OCI-LY7 (cell line): ENCODE measurements around the gene ANKRD33B. TPM values are rescaled to one million over a fixed set of nuclear protein-coding genes. Genes with fewer than 3 reads are reported as not detected.

Experiments
- BruUV-seq: library from RNA; stranded (reverse); fragments of 400-500 nt; replicated peaks from 2 replicates; lab custom pipeline; 2021; lab: Mats Ljungman, UMichigan
- CTCF ChIA-PET: fragments of 300-600 bp; sonication (Branson Sonifier 250); formaldehyde crosslinking; loops from one replicate; lab custom pipeline; 2022; ENCODE audit warnings: antibody characterized with exemption; ENCODE audit not compliant: unreplicated experiment; lab: Charles Lee
- POLR2A ChIA-PET: fragments of 300-600 bp; sonication (Branson Sonifier 250); formaldehyde crosslinking; loops from one replicate; lab custom pipeline; 2022; ENCODE audit warnings: antibody characterized with exemption; lab: Charles Lee
- DNase-seq: peaks from one replicate; pipeline ENCODE4 v3.0.0-alpha.2; 2015; ENCODE audit warnings: low spot score
- H2AFZ ChIP-seq: fragments of 200-600 bp; sonication (generic), shearing (Covaris generic); 2 replicates; pipeline ENCODE4 v1.6.1; 2014; ENCODE audit warnings: mild to moderate bottlenecking, antibody characterized with exemption, low read length, moderate library complexity
- H3K27ac ChIP-seq: fragments of 200-600 bp; sonication (generic); 2 replicates; pipeline ENCODE4 v1.5.1; 2014; ENCODE audit warnings: mixed run types, low read depth, mild to moderate bottlenecking, moderate library complexity, low read length, inconsistent platforms; ENCODE audit not compliant: poor library complexity, severe bottlenecking
- H3K36me3 ChIP-seq: fragments of 200-600 bp; sonication (generic); 2 replicates; pipeline ENCODE4 v1.6.1; 2014; ENCODE audit warnings: mild to moderate bottlenecking, antibody characterized with exemption, low read length, moderate library complexity, mixed read lengths; ENCODE audit not compliant: insufficient read depth
- H3K4me1 ChIP-seq: fragments of 200-600 bp; sonication (generic); 2 replicates; pipeline ENCODE4 v1.5.1; 2014; ENCODE audit warnings: mild to moderate bottlenecking, low read length; ENCODE audit not compliant: insufficient read depth, poor library complexity, severe bottlenecking
- H3K4me2 ChIP-seq: fragments of 200-600 bp; sonication (generic); 2 replicates; pipeline ENCODE4 v1.6.1; 2014; ENCODE audit warnings: mild to moderate bottlenecking, low read length
- H3K4me3 ChIP-seq: fragments of 200-600 bp; sonication (generic); 2 replicates; pipeline ENCODE4 v1.5.1; 2014; ENCODE audit warnings: mild to moderate bottlenecking, low read depth, low read length; ENCODE audit not compliant: poor library complexity, severe bottlenecking
- H3K79me2 ChIP-seq: fragments of 200-600 bp; sonication (generic); 2 replicates; pipeline ENCODE4 v1.6.1; 2016; ENCODE audit warnings: low read depth, mild to moderate bottlenecking, low read length, moderate library complexity, mixed read lengths; ENCODE audit not compliant: insufficient read depth
- H3K9me2 ChIP-seq: fragments of 200-600 bp; sonication (generic); 2 replicates; pipeline ENCODE4 v1.6.1; 2016; ENCODE audit warnings: mild to moderate bottlenecking, low read length, mixed read lengths; ENCODE audit not compliant: insufficient read depth
- H3K9me3 ChIP-seq: fragments of 200-600 bp; sonication (generic); 2 replicates; pipeline ENCODE4 v1.6.1; 2014; ENCODE audit warnings: mild to moderate bottlenecking, mixed run types, low read length, mixed read lengths
- H4K20me1 ChIP-seq: fragments of 200-600 bp; sonication (generic); 2 replicates; pipeline ENCODE4 v1.6.1; 2014; ENCODE audit warnings: mild to moderate bottlenecking, antibody characterized with exemption, low read length, moderate library complexity, mixed read lengths; ENCODE audit not compliant: insufficient read depth
- EZH2phosphoT487 ChIP-seq: fragments of 200-600 bp; sonication (generic); IDR thresholded peaks from 2 replicates; pipeline ENCODE4 v1.6.1; 2018; ENCODE audit warnings: low read depth, borderline replicate concordance, mild to moderate bottlenecking, mixed run types, antibody characterized with exemption, low read length, moderate library complexity, mixed read lengths
- intact Hi-C: fragments of 100-400 bp; cut with micrococcal nuclease; formaldehyde crosslinking; loops from one replicate; pipeline ENCODE4 v1.10.0; 2022; ENCODE audit not compliant: unreplicated experiment
- total RNA-seq, 2 experiments: library from RNA; depleted of rRNA in 1 of 2; stranded (reverse); fragments of >200 nt in 1 of 2; shearing (Covaris generic) in 1 of 2; gene quantifications; 2 replicates each; pipeline ENCODE4 v1.2.3, GENCODE V29; 2014 to 2022
- TF ChIP-seq, protein P1 (sequence below): fragments of 200-600 bp; sonication (generic); conservative IDR thresholded peaks from 2 replicates; pipeline ENCODE4 v1.5.1; 2014; ENCODE audit warnings: mild to moderate bottlenecking, antibody characterized with exemption, low read length, moderate library complexity, mixed read lengths

The ANKRD33B gene
- total RNA-seq, 2 experiments from 2014 or later: 5.6 to 11.4 TPM

DNA sequence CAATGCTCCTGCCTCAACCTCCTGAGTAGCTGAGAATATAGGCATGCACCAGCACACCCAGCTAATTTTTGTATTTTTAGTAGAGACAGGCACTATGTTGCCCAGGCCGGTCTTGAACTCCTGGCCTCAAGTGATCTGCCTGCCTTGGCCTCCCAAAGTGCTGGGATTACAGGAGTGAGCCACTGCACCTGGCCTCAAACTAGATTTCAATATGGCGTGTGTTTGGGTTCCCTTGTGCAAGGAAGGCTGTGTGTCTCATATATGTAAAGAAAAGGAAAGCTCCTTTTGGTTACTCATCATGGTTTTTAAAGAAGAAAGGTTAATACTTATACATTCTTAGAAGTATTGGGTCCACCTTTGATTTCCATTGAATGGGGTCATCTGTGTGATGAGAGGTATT is 70.7 kb downstream of the ANKRD33B start:
- Histone ChIP-seq H3K4me3 (no peak overlapping the region), H3K4me1 (peaks cover 53% of the 10 kb centered on the region)

DNA sequence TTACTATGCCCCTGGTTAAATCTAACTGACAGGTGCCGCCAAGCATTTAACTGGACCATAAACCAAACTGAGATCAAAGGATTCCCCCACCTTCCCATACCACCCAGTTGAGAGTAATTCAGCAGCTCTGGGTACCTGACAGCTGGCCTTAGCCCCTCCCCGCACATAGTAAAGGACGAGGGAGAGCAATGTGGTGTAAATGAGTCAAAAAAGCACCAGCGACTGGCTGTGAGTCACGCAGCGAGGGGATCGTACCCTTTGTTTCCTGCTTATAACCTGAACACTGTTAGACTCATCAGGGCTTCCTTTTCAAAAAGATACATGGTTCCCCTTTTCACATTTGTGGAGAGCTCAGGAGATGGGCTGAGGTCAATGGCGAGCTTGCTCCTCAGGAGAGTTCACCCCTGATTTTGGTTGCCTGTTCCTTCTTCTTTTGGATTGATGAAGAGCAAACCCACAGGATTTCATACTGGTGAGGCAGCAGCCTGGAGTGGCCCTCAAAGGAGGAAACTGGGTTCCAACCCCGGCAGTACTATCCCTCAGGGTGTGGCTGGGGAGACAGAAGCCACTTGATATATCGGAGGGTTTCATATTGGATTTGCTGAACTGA is 71.5 kb downstream of the ANKRD33B start:
- H3K4me2 ChIP-seq: peak overlapping the region; percentile 66
- peak; percentile 59 for DNase-seq
- no TSS peak for BruUV-seq
- no peaks in the 10 kb centered on the region; the same call in 1 of the 2 replicates for H3K79me2 ChIP-seq
- POLR2A ChIA-PET: interaction anchor here (0.6 to 2.1 kb wide), 5 partner anchors 12 to 197 kb away, joined by 3 to 11 read pairs (median 3); no protein-coding TSS in a partner anchor
- 0 out of 2 replicates have a peak, but pooled peaks cover 4% of the 10 kb centered on the region for H3K9me3 ChIP-seq
- no peaks in the 10 kb centered on the region for H3K9me2 ChIP-seq
- peak overlapping the region; percentile 17; the same call in 1 of the 2 replicates for H2AFZ ChIP-seq
- CTCF ChIA-PET: interaction anchor here (0.8 kb wide), 1 partner anchor 183 kb away, joined by 3 read pairs; no protein-coding TSS in a partner anchor
- TF ChIP-seq EZH2phosphoT487: no peak
- TF ChIP-seq, protein P1, sequence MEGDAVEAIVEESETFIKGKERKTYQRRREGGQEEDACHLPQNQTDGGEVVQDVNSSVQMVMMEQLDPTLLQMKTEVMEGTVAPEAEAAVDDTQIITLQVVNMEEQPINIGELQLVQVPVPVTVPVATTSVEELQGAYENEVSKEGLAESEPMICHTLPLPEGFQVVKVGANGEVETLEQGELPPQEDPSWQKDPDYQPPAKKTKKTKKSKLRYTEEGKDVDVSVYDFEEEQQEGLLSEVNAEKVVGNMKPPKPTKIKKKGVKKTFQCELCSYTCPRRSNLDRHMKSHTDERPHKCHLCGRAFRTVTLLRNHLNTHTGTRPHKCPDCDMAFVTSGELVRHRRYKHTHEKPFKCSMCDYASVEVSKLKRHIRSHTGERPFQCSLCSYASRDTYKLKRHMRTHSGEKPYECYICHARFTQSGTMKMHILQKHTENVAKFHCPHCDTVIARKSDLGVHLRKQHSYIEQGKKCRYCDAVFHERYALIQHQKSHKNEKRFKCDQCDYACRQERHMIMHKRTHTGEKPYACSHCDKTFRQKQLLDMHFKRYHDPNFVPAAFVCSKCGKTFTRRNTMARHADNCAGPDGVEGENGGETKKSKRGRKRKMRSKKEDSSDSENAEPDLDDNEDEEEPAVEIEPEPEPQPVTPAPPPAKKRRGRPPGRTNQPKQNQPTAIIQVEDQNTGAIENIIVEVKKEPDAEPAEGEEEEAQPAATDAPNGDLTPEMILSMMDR: no peak
- peak overlapping the region; percentile 14 for H3K27ac ChIP-seq
- peaks cover 53% of the 10 kb centered on the region for H3K4me1 ChIP-seq
- no peaks in the 10 kb centered on the region for H4K20me1 ChIP-seq
- intact Hi-C loops: no loop called here
- H3K36me3 ChIP-seq: peaks cover 13% of the 10 kb centered on the region
- H3K4me3 ChIP-seq: no peak overlapping the region

More for the DNA sequence above, 70.7 kb downstream of the ANKRD33B start:
- ChIA-PET CTCF (no interaction called here), POLR2A (interaction anchor here (0.6 to 2.1 kb wide), 7 partner anchors 11 to 197 kb away, joined by 3 to 11 read pairs (median 3); no protein-coding TSS in a partner anchor)
- TF ChIP-seq, protein P1: no peak
- no peak for TF ChIP-seq EZH2phosphoT487
- H3K36me3 ChIP-seq: peaks cover 13% of the 10 kb centered on the region
- intact Hi-C loops: no loop called here
- BruUV-seq: no TSS peak
- no peak overlapping the region for H2AFZ ChIP-seq
- no peak overlapping the region for H3K27ac ChIP-seq
- H3K9me3 ChIP-seq: peaks cover 7% of the 10 kb centered on the region; the same call in 1 of the 2 replicates
- H3K4me2 ChIP-seq: peak overlapping the region; percentile 66
- H3K79me2 ChIP-seq: no peaks in the 10 kb centered on the region; the same call in 1 of the 2 replicates
- H3K9me2 ChIP-seq: no peaks in the 10 kb centered on the region
- no peak for DNase-seq
- H4K20me1 ChIP-seq: no peaks in the 10 kb centered on the region
